Measurements from ENCODE around the gene SMIM9. TPM values are rescaled to one million over a fixed set of nuclear protein-coding genes. Genes with fewer than 3 reads are reported as not detected.

The SMIM9 gene
- total and polyA plus RNA-seq, 9 of the 15 experiments (the other 6 are each of a cell fraction or from before 2014, with no cell fraction given): 0.08 TPM; not detected in 8

GRCh38 chrX:154821523-154821922 lies 12.9 kb downstream of the SMIM9 start (continued):
- TF ChIP-seq ELK1 (CRISPR knock-in tag; IDR thresholded peaks at IDR 0.05) (no peak), KLF16 (IDR thresholded peaks at IDR 0.05) (no peak), ARID1B (IDR thresholded peaks at IDR 0.05) (peak; percentile 12; the same call in 1 of the 2 replicates), DPF2 (IDR thresholded peaks at IDR 0.05) (0 out of 2 replicates have a peak, but pooled peaks have one; percentile 21), HNRNPL (IDR thresholded peaks at IDR 0.05; ENCODE audit: low read depth, low read length) (no peak), GATA2 (CRISPR knock-in tag; IDR thresholded peaks at IDR 0.05) (no peak), SOX6 (IDR thresholded peaks at IDR 0.05) (peak; percentile 89), MIER1 (IDR thresholded peaks at IDR 0.05; ENCODE audit: low read depth) (no peak)

- peaks cover 9% of the 10 kb centered on the region; the same call in 1 of the 3 replicates for H3K79me2 ChIP-seq (ENCODE audit: control insufficient read depth, insufficient read depth, low read length)
- H3K4me2 ChIP-seq (ENCODE audit: insufficient read depth, low read length): peak overlapping the region; percentile 85
- no peaks in the 10 kb centered on the region for H4K20me1 ChIP-seq (replicated peaks; ENCODE audit: control insufficient read depth, insufficient read depth, low read length)
- DNase-seq (ENCODE audit: extremely low read depth in 1 of 4, low spot score in 3 of 4) (peak in 2 of 4 experiments; percentile 44 to 83), FAIRE-seq (no peak), ATAC-seq (peak; percentile 73)
- no peaks in the 10 kb centered on the region for H3K27me3 ChIP-seq (ENCODE audit: control insufficient read depth in 2 of 2, insufficient read depth in 2 of 2, low read length in 2 of 2)
- in situ Hi-C loops (cut with MboI) (no loop called here), intact Hi-C loops (cut with micrococcal nuclease) (loop anchor here (2.0 to 5.0 kb wide), 3 partner anchors 17 to 448 kb away; partner anchors contain the start of genes DKC1 and FLNA)
- peaks cover 22 to 37% of the 10 kb centered on the region in 2 experiments; a peak in 4 of 5 replicates for H3K4me1 ChIP-seq (replicated peaks in 1 of 2; ENCODE audit: control insufficient read depth in 2 of 2, insufficient read depth in 2 of 2, low read length in 2 of 2)
- no peaks in the 10 kb centered on the region for H3K9me3 ChIP-seq (replicated peaks; ENCODE audit: control insufficient read depth, insufficient read depth, low read depth, low read length)
- peak overlapping the region; percentile 79 for H2AFZ ChIP-seq (ENCODE audit: low read depth, low read length)
- ChIA-PET CTCF (ENCODE audit: low intra/inter-chr PET ratio) (no interaction called here), POLR2A (interaction anchor here (0.8 to 3.5 kb wide), 9 partner anchors 10 to 42 kb away, joined by 3 to 23 read pairs (median 4); partner anchors contain the start of genes MPP1 and SMIM9)
- H3K9ac ChIP-seq (ENCODE audit: insufficient read depth in 1 of 2, low read depth in 2 of 2, low read length in 2 of 2): peak overlapping the region; percentile 54 to 77; a peak in 2 of 4 replicates
- 0% methylated on average over 7 of the region's 7 CpGs for WGBS (ENCODE audit: insufficient coverage, low coverage, missing lambda C conversion rate)
- H3K9me1 ChIP-seq (ENCODE audit: control insufficient read depth, insufficient read depth, low read length): no peaks in the 10 kb centered on the region
- no TSS peak for BruUV-seq (replicated peaks)
- H3K36me3 ChIP-seq (ENCODE audit: control insufficient read depth, insufficient read depth, low read length): no peaks in the 10 kb centered on the region
- H3K27ac ChIP-seq (ENCODE audit: extremely low read depth, low read depth, low read length): peak overlapping the region; percentile 97
- no peak overlapping the region; the same call in 1 of the 2 replicates for H3K4me3 ChIP-seq
- no peak for TF ChIP-seq NKRF (IDR thresholded peaks at IDR 0.05; ENCODE audit: borderline replicate concordance)
- TF ChIP-seq ZC3H4 (CRISPR knock-in tag; IDR thresholded peaks at IDR 0.05; ENCODE audit: borderline replicate concordance): no peak
- no peak for TF ChIP-seq ZFPM2 (CRISPR knock-in tag; IDR thresholded peaks at IDR 0.05)
- no peak for TF ChIP-seq SNIP1 (IDR thresholded peaks at IDR 0.05; ENCODE audit: low read depth)
- no peak for TF ChIP-seq RBM39 (optimal IDR thresholded peaks at IDR 0.05; ENCODE audit: low read depth, low read length)
- TF ChIP-seq KDM1A (IDR thresholded peaks at IDR 0.05): no peak
- no peak for TF ChIP-seq HNRNPL (IDR thresholded peaks at IDR 0.05; ENCODE audit: low read depth, low read length)
- 0 out of 2 replicates have a peak, but pooled peaks have one; percentile 1 for TF ChIP-seq CBFA2T3 (IDR thresholded peaks at IDR 0.05)
- TF ChIP-seq E2F6 (IDR thresholded peaks at IDR 0.05; ENCODE audit: borderline replicate concordance in 1 of 2, extremely low read depth in 1 of 2, insufficient read depth in 1 of 2, insufficient read length in 1 of 2, low read depth in 1 of 2, low read length in 1 of 2, poor library complexity in 1 of 2, severe bottlenecking in 1 of 2): no peak
- TF ChIP-seq SMARCA5 (IDR thresholded peaks at IDR 0.05): no peak
- TF ChIP-seq HNRNPLL (IDR thresholded peaks at IDR 0.05; ENCODE audit: low read depth, low read length, poor library complexity, severe bottlenecking): no peak
These were observed 14.6 kb downstream of the SMIM9 start for GRCh38 chrX:154819771-154820341.

Measured in K562 (cell line).